DND-41 (cell line): Measurements from ENCODE around the gene S100A8.
"Not testable (repeated sequence)": the region's sequence is repeated elsewhere in the genome, so short reads cannot be mapped to it uniquely, and the experiment has no call there.

Experiments
- ATAC-seq: fragments of 200-7000 bp; cut with Tn5 transposase; 3 replicates; pipeline ENCODE4 v1.9.1; 2021; ENCODE audit warnings: low read depth; ENCODE audit not compliant: insufficient read depth
- DNase-seq: peaks from one replicate; pipeline ENCODE4 v3.0.0-alpha.2; 2020
- H2AFZ ChIP-seq: 2 replicates; pipeline ENCODE4 v1.6.0; 2012; ENCODE audit warnings: low read depth, low read length
- H3K27ac ChIP-seq: 2 replicates; pipeline ENCODE4 v1.5.1; 2012; ENCODE audit warnings: low read length, inconsistent platforms
- H3K27me3 ChIP-seq: fragments of 200-600 bp; sonication (generic); 2 replicates; pipeline ENCODE4 v1.6.0; 2012; ENCODE audit warnings: low read length, mild to moderate bottlenecking, inconsistent platforms; ENCODE audit not compliant: insufficient read depth, poor library complexity
- H3K36me3 ChIP-seq: 2 replicates; pipeline ENCODE4 v1.5.1; 2012; ENCODE audit warnings: low read length, inconsistent platforms; ENCODE audit not compliant: insufficient read depth
- H3K4me1 ChIP-seq: 2 replicates; pipeline ENCODE4 v1.5.1; 2012; ENCODE audit warnings: mild to moderate bottlenecking, low read length; ENCODE audit not compliant: insufficient read depth
- H3K4me2 ChIP-seq: 2 replicates; pipeline ENCODE4 v1.6.0; 2012; ENCODE audit warnings: mild to moderate bottlenecking, moderate library complexity, low read length, inconsistent platforms; ENCODE audit not compliant: insufficient read depth
- H3K4me3 ChIP-seq, 2 experiments: fragments of 200-600 bp in 1 of 2; shearing (Covaris generic) in 1 of 2; 2 replicates each; pipeline ENCODE4 v1.5.1; 2012 to 2016; ENCODE audit warnings: inconsistent platforms in 2 of 2, low read length in 2 of 2, mild to moderate bottlenecking in 2 of 2, low read depth in 1 of 2, moderate library complexity in 1 of 2
- H3K79me2 ChIP-seq: 2 replicates; pipeline ENCODE4 v1.6.0; 2012; ENCODE audit warnings: low read length, inconsistent platforms; ENCODE audit not compliant: insufficient read depth
- H3K9ac ChIP-seq: 2 replicates; pipeline ENCODE4 v1.6.0; 2012; ENCODE audit warnings: low read depth, mild to moderate bottlenecking, inconsistent platforms, low read length, moderate library complexity
- H3K9me3 ChIP-seq: 2 replicates; pipeline ENCODE4 v1.5.1; 2012; ENCODE audit warnings: low read length, moderate library complexity, mild to moderate bottlenecking, inconsistent platforms; ENCODE audit not compliant: insufficient read depth, severe bottlenecking
- H4K20me1 ChIP-seq: 2 replicates; pipeline ENCODE4 v1.6.0; 2012; ENCODE audit warnings: low read length; ENCODE audit not compliant: insufficient read depth
- EZH2 ChIP-seq: IDR thresholded peaks from 3 replicates; pipeline ENCODE4 v1.6.1; 2012; ENCODE audit warnings: borderline replicate concordance, low read depth, mild to moderate bottlenecking, moderate library complexity, low read length, inconsistent platforms; ENCODE audit not compliant: severe bottlenecking
- TF ChIP-seq, protein P1 (sequence below): IDR thresholded peaks from 2 replicates; pipeline ENCODE4 v1.5.1; 2012; ENCODE audit warnings: borderline replicate concordance, low read length, moderate library complexity, mild to moderate bottlenecking; ENCODE audit not compliant: poor library complexity, severe bottlenecking; ENCODE audit errors: extremely low read depth

S100A8 gene

DNA sequence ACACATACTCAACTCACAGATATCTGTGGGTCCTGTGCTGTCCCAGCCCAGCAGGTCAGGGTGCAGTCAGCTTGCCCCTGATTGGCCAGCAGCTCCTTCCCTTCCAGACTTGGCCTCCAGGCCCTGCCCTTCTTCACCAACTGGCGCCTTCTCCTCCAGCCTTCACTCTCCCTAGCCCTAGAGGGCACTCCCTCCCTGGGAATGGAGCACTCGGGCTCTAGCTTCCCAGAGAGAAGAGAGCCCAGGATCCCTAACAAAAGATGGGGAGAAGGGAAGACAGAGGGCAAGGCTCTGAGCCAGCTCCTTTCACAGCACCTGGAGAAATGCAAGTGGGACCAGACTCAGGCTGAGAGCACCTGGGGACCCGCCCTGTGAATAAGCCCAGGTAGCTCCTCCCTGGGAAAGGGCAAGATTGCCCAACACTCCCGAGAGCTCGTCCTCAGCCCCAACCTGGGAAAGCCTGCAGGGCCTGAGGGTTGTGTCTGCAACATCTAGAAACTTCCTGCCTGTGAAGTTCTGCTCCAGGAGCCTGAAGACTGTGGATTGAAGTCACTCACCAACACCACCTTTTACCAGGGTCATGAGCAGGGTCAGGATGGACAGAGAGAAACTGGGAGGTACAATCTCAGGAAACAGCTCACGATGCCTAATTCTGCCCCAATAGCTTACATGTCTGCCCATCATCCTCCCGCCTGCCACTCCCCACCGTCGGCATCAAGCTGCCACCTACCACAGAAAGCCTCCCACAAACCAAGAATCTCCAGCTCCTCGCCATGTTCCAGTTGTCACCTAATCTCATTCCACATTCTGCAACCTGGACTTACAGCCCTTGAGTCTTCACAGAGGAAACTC lies 42.1 kb downstream of the S100A8 start, which contains the start of gene PGLYRP4:
Gene PGLYRP4 (minus strand): TSS at position 331 of the 852 bp plus-strand sequence. CDS start 909 bp downstream, outside the sequence.
- Histone ChIP-seq H3K9ac (no peak within 1 kb of the TSS), H3K36me3 (no peaks in the 10 kb centered on the region), H3K9me3 (no peaks in the 10 kb centered on the region), H3K4me3 (no peak within 1 kb of the TSS), H4K20me1 (peaks cover 3% of the 10 kb centered on the region; the same call in 1 of the 2 replicates), H3K79me2 (no peaks in the 10 kb centered on the region), H3K27me3 (peaks cover 30% of the 10 kb centered on the region), H3K4me2 (no peak within 1 kb of the TSS), H2AFZ (no peak within 1 kb of the TSS), H3K27ac (no peak within 1 kb of the TSS), H3K4me1 (no peaks in the 10 kb centered on the region)
- DNase-seq (no peak), ATAC-seq (no peak)
- TF ChIP-seq, protein P1, sequence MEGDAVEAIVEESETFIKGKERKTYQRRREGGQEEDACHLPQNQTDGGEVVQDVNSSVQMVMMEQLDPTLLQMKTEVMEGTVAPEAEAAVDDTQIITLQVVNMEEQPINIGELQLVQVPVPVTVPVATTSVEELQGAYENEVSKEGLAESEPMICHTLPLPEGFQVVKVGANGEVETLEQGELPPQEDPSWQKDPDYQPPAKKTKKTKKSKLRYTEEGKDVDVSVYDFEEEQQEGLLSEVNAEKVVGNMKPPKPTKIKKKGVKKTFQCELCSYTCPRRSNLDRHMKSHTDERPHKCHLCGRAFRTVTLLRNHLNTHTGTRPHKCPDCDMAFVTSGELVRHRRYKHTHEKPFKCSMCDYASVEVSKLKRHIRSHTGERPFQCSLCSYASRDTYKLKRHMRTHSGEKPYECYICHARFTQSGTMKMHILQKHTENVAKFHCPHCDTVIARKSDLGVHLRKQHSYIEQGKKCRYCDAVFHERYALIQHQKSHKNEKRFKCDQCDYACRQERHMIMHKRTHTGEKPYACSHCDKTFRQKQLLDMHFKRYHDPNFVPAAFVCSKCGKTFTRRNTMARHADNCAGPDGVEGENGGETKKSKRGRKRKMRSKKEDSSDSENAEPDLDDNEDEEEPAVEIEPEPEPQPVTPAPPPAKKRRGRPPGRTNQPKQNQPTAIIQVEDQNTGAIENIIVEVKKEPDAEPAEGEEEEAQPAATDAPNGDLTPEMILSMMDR: no peak
- no peak for TF ChIP-seq EZH2

DNA sequence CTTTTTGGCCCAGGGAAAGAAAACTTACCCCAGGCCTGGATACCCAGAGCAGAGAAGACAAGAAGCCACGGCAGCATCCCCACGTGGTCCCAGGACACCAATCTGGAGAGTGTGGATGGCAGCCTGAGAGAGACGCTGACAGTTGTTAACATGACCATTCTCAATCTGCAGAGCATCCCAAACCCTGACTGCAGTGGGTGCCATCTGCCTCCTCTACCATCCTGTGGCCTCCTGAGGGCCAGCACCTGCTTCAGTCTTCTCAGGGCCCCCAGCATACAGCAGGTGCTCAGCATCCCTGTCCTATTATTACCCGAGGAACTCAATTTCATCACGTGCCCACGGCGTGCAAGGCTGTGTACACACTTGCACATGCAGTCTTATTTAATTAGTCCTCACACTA lies 43.0 kb downstream of the S100A8 start:
- Histone ChIP-seq H3K9ac (no peak overlapping the region), H3K4me2 (no peak overlapping the region), H3K36me3 (no peaks in the 10 kb centered on the region), H4K20me1 (peaks cover 3% of the 10 kb centered on the region; the same call in 1 of the 2 replicates), H3K79me2 (no peaks in the 10 kb centered on the region), H3K4me1 (no peaks in the 10 kb centered on the region), H3K9me3 (no peaks in the 10 kb centered on the region), H3K27ac (no peak overlapping the region), H3K27me3 (peaks cover 37% of the 10 kb centered on the region), H2AFZ (no peak overlapping the region), H3K4me3 (no peak overlapping the region)
- DNase-seq: no peak
- no peak for TF ChIP-seq EZH2
- TF ChIP-seq, protein P1: no peak
- no peak for ATAC-seq

DNA sequence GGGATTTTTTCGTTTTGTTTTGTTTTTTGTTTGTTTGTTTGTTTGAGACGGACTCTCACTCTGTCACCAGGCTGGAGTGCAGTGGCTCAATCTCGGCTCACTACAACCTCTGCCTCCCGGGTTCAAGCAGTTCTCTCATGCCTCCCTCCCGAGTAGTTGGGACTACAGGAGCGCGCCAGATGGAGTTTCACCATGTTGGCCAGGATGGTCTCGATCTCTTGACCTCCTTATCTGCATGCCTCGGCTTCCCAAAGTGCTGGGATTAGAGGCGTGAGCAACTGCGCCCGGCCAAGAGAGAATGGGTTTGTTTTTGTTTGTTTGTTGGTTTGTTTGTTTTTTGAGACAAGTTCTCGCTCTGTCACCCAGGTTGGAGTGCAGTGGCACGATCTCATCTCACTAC lies 43.8 kb downstream of the S100A8 start:
- not testable (repeated sequence) for H2AFZ ChIP-seq, H3K4me2 ChIP-seq, H4K20me1 ChIP-seq, ATAC-seq, H3K36me3 ChIP-seq, H3K79me2 ChIP-seq, H3K4me3 ChIP-seq, H3K9ac ChIP-seq, H3K27ac ChIP-seq, DNase-seq, H3K9me3 ChIP-seq, H3K4me1 ChIP-seq
- H3K27me3 ChIP-seq: peaks cover 37% of the 10 kb centered on the region

- no peaks in the 10 kb centered on the region for H3K36me3 ChIP-seq
- no peaks in the 10 kb centered on the region for H3K9me3 ChIP-seq
- H3K4me2 ChIP-seq: no peak overlapping the region
- no peaks in the 10 kb centered on the region for H3K4me1 ChIP-seq
- DNase-seq (no peak), ATAC-seq (no peak)
- H3K4me3 ChIP-seq: no peak overlapping the region
- H3K79me2 ChIP-seq: no peaks in the 10 kb centered on the region
- no peak for TF ChIP-seq EZH2
- TF ChIP-seq, protein P1: no peak
- no peak overlapping the region for H3K27ac ChIP-seq
- no peak overlapping the region for H2AFZ ChIP-seq
- H3K9ac ChIP-seq: no peak overlapping the region
- H4K20me1 ChIP-seq: peaks cover 3% of the 10 kb centered on the region; the same call in 1 of the 2 replicates
- H3K27me3 ChIP-seq: peaks cover 37% of the 10 kb centered on the region
Measured at GRCh38 chr1:153346077-153346723, 44.7 kb downstream of the S100A8 start.
